CD4-positive, alpha-beta T cell (primary cell): ENCODE measurements around the gene C1orf105. TPM values are rescaled to one million over a fixed set of nuclear protein-coding genes. Genes with fewer than 3 reads are reported as not detected.

Source experiments
- ATAC-seq: fragments of 200-7000 bp; cut with Tn5 transposase; one replicate; pipeline ENCODE4 v1.10.0; 2022; ENCODE audit warnings: mild to moderate bottlenecking; ENCODE audit not compliant: poor library complexity
- CTCF ChIA-PET: fragments of 350-600 bp; sonication (Branson Sonifier 250); formaldehyde crosslinking; loops from one replicate; lab custom pipeline; 2021; ENCODE audit warnings: antibody characterized with exemption, inconsistent platforms; lab: Charles Lee
- POLR2A ChIA-PET: fragments of 350-600 bp; sonication (Branson Sonifier 250); formaldehyde crosslinking; loops from one replicate; lab custom pipeline; 2021; ENCODE audit warnings: antibody characterized with exemption, inconsistent platforms; lab: Charles Lee
- DNase-seq, 14 experiments: peaks; one replicate each; pipeline ENCODE4 v3.0.0-alpha.2; 2013 to 2020; ENCODE audit warnings: mixed read lengths in 2 of 14
- H3K27ac ChIP-seq, 2 donors: one replicate each; pipeline versions ENCODE4 v1.5.1 to v1.7.0; 2013; ENCODE audit warnings: low read length in 2 of 2, low read depth in 1 of 2, mild to moderate bottlenecking in 1 of 2
- H3K27me3 ChIP-seq, 2 experiments: 1 replicate in 1 of 2; 2 replicates in 1 of 2; pipeline versions ENCODE4 v1.6.1 to v1.7.0; 2013; ENCODE audit warnings: low read length in 2 of 2, control low read depth in 1 of 2, mild to moderate bottlenecking in 1 of 2, moderate library complexity in 1 of 2; ENCODE audit not compliant: insufficient read depth in 2 of 2, control insufficient read depth in 1 of 2
- H3K36me3 ChIP-seq: one replicate; pipeline ENCODE4 v1.6.1; 2013; ENCODE audit warnings: low read length, control low read depth; ENCODE audit not compliant: insufficient read depth
- H3K4me1 ChIP-seq: one replicate; pipeline ENCODE4 v1.6.1; 2013; ENCODE audit warnings: low read length, control low read depth; ENCODE audit not compliant: insufficient read depth
- H3K4me3 ChIP-seq: one replicate; pipeline ENCODE4 v1.5.1; 2013; ENCODE audit warnings: mild to moderate bottlenecking, low read length, moderate library complexity
- H3K9me3 ChIP-seq, 2 experiments: 1 replicate in 1 of 2; 2 replicates in 1 of 2; pipeline versions ENCODE4 v1.6.1 to v1.7.0; 2013; ENCODE audit warnings: low read length in 2 of 2, mild to moderate bottlenecking in 2 of 2, control low read depth in 1 of 2, moderate library complexity in 1 of 2; ENCODE audit not compliant: control insufficient read depth in 1 of 2, insufficient read depth in 1 of 2
- H3K27ac Mint-ChIP-seq: one replicate; pipeline ENCODE4 v1.8.0; 2020; ENCODE audit warnings: mixed read lengths
- H3K27me3 Mint-ChIP-seq: one replicate; pipeline ENCODE4 v1.8.0; 2021; ENCODE audit warnings: mixed read lengths
- H3K36me3 Mint-ChIP-seq: one replicate; pipeline ENCODE4 v1.8.0; 2021; ENCODE audit warnings: low read depth, mixed read lengths
- H3K4me1 Mint-ChIP-seq: one replicate; pipeline ENCODE4 v1.8.0; 2021; ENCODE audit warnings: low read depth, mixed read lengths
- H3K4me3 Mint-ChIP-seq: one replicate; pipeline ENCODE4 v1.8.0; 2020; ENCODE audit warnings: mild to moderate bottlenecking, mixed read lengths
- H3K9me3 Mint-ChIP-seq: one replicate; pipeline ENCODE4 v1.8.0; 2020; ENCODE audit warnings: mixed read lengths
- intact Hi-C, 2 experiments: fragments of 100-400 bp; cut with DNase I in 1 of 2; cut with micrococcal nuclease in 1 of 2; formaldehyde crosslinking; loops; one replicate each; pipeline versions ENCODE4 v1.15.1 to v1.9.0; 2023 to 2025; cut with DNase I, micrococcal nuclease
- total RNA-seq, 174 experiments: library from RNA in 2 of 174; stranded (reverse) in 2 of 174; gene quantifications; one replicate each; pipeline ENCODE4 v1.2.3 and lab custom pipeline; 2021 to 2026
- TF ChIP-seq, protein P1 (sequence below): fragments of 200-600 bp; IDR thresholded peaks from one replicate; pipeline ENCODE4 v1.8.0; 2022; ENCODE audit warnings: antibody characterized with exemption, mild to moderate bottlenecking

Gene C1orf105
- total RNA-seq, 2 experiments from 2014 or later, result not detected

DNA sequence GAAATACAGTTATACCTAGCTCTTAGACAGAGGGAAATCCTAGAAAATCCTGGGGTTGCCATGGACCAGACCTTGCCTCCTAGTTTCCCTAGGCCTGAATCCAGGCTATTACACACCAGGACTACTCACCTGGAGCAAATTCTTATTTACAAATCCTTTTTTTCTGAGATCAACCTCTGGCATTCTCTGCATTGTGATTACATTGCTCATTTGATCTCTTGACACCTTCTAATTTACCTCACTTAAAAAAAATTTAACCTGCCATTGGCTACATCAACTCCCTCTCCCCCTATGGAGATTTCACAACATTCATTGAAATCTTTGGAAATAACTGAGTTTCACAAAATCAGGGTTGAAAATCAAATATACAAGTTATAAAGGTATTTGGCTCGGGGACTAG lies 2.9 kb upstream of the C1orf105 start:
- Histone ChIP-seq H3K9me3 (no peaks in the 10 kb centered on the region), H3K27ac (no peak overlapping the region), H3K4me1 (no peaks in the 10 kb centered on the region), H3K36me3 (no peaks in the 10 kb centered on the region), H3K27me3 (no peaks in the 10 kb centered on the region), H3K4me3 (no peak overlapping the region)
- ATAC-seq (no peak), DNase-seq (no peak)
- H3K27ac Mint-ChIP-seq, result no peak overlapping the region
- H3K27me3 Mint-ChIP-seq, result no peaks in the 10 kb centered on the region
- ChIA-PET POLR2A (interaction anchor here (0.6 to 2.5 kb wide), 3 partner anchors 18 to 83 kb away, joined by 3 to 9 read pairs (median 4); no protein-coding TSS in a partner anchor), CTCF (interaction anchor here (1.2 kb wide), 1 partner anchor 26 kb away, joined by 3 read pairs; the partner anchor contains the start of gene PIGC)
- intact Hi-C loops, result no loop called here
- H3K9me3 Mint-ChIP-seq, result no peaks in the 10 kb centered on the region
- H3K36me3 Mint-ChIP-seq, result no peaks in the 10 kb centered on the region
- H3K4me3 Mint-ChIP-seq, result no peak overlapping the region
- TF ChIP-seq, protein P1, sequence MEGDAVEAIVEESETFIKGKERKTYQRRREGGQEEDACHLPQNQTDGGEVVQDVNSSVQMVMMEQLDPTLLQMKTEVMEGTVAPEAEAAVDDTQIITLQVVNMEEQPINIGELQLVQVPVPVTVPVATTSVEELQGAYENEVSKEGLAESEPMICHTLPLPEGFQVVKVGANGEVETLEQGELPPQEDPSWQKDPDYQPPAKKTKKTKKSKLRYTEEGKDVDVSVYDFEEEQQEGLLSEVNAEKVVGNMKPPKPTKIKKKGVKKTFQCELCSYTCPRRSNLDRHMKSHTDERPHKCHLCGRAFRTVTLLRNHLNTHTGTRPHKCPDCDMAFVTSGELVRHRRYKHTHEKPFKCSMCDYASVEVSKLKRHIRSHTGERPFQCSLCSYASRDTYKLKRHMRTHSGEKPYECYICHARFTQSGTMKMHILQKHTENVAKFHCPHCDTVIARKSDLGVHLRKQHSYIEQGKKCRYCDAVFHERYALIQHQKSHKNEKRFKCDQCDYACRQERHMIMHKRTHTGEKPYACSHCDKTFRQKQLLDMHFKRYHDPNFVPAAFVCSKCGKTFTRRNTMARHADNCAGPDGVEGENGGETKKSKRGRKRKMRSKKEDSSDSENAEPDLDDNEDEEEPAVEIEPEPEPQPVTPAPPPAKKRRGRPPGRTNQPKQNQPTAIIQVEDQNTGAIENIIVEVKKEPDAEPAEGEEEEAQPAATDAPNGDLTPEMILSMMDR, result no peak
- peaks cover 23% of the 10 kb centered on the region for H3K4me1 Mint-ChIP-seq

DNA sequence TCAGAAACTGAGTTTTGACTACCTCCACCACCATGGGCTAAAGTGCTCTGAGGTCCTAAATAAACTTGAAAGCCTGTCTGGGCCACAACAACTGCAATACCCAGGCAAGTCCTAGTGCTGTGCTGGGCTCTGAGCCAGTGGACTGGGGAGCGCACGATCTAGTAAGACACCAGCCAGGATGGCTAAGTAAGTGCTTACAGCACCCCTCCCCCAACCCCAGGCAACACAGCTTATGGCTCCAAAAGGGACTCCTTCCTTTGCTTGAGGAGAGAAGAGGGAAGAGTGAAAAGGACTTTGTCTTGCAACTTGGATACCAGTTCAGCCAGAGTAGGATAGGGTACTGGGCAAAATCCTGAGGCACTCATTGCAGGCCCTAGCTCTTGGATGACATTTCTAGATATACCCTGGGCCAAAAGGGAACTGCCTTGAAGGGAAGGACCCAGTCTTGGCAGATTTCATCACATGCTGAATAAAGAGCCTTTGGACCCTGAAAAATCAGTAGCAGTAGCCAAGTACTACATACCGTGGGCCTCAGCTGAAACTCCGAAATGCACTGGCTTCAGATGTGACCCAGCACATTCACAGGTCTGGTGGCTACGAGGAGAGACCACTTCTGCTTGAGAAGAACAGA lies 1.6 kb downstream of the C1orf105 start:
- TF ChIP-seq, protein P1, result no peak

DNA sequence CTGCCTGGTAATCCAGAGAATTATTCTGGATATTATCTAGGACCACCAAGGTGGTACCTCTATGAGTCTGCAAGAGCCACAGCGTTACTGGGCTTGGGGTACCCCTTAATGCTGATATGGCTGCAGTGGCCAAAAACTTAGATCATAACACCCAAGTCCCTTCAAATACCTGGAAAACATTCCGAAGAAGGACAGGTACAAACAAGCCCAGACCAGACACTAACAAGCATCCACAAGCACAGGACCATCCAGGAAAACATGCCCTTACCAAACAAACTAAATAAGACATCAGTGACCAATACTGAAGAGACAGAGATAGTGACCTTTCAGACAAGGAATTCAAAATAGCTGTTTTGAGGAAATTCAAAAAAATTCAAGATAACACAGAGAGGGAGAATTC lies 2.9 kb downstream of the C1orf105 start:
- no peak overlapping the region for H3K4me3 ChIP-seq
- ChIA-PET POLR2A (no interaction called here), CTCF (no interaction called here)
- no peaks in the 10 kb centered on the region for H3K9me3 Mint-ChIP-seq
- H3K36me3 ChIP-seq, result no peaks in the 10 kb centered on the region
- no peaks in the 10 kb centered on the region for H3K9me3 ChIP-seq
- DNase-seq, result no peak
- intact Hi-C loops, result no loop called here
- H3K27me3 ChIP-seq, result no peaks in the 10 kb centered on the region
- no peak overlapping the region for H3K27ac Mint-ChIP-seq
- H3K4me3 Mint-ChIP-seq, result no peak overlapping the region
- peaks cover 9% of the 10 kb centered on the region for H3K4me1 ChIP-seq
- H3K36me3 Mint-ChIP-seq, result no peaks in the 10 kb centered on the region
- TF ChIP-seq, protein P1, result no peak
- H3K27me3 Mint-ChIP-seq, result no peaks in the 10 kb centered on the region
- H3K4me1 Mint-ChIP-seq, result peaks cover 19% of the 10 kb centered on the region
- no peak overlapping the region for H3K27ac ChIP-seq
- ATAC-seq, result no peak

More for the DNA sequence above, 1.6 kb downstream of the C1orf105 start:
- Mint-ChIP-seq H3K4me3 (no peak overlapping the region), H3K27ac (no peak overlapping the region), H3K9me3 (no peaks in the 10 kb centered on the region), H3K27me3 (no peaks in the 10 kb centered on the region), H3K36me3 (no peaks in the 10 kb centered on the region), H3K4me1 (peaks cover 19% of the 10 kb centered on the region)
- Histone ChIP-seq H3K4me3 (no peak overlapping the region), H3K27ac (no peak overlapping the region), H3K27me3 (no peaks in the 10 kb centered on the region), H3K9me3 (no peaks in the 10 kb centered on the region), H3K4me1 (no peaks in the 10 kb centered on the region), H3K36me3 (no peaks in the 10 kb centered on the region)
- intact Hi-C loops, result no loop called here
- no peak for ATAC-seq
- DNase-seq, result no peak
- ChIA-PET POLR2A (interaction anchor here (0.5 kb wide), 1 partner anchor 679 kb away, joined by 4 read pairs; no protein-coding TSS in a partner anchor), CTCF (no interaction called here)
